Neural crest cell (in vitro differentiated cells): ENCODE results near the gene P2RX1. TPM values are rescaled to one million over a fixed set of nuclear protein-coding genes. Genes with fewer than 3 reads are reported as not detected.

Experiments
- DNase-seq: peaks from one replicate; pipeline ENCODE4 v3.0.0; 2021; ENCODE audit warnings: low read depth, mixed read lengths, low spot score
- H3K27ac Mint-ChIP-seq: one replicate; pipeline ENCODE4 v1.8.0; 2021; ENCODE audit warnings: mild to moderate bottlenecking, mixed read lengths; ENCODE audit not compliant: unreplicated experiment
- H3K27me3 Mint-ChIP-seq: 2 replicates; pipeline ENCODE4 v1.8.0; 2021; ENCODE audit warnings: low read depth, mild to moderate bottlenecking, mixed read lengths
- H3K36me3 Mint-ChIP-seq: 2 replicates; pipeline ENCODE4 v1.8.0; 2021; ENCODE audit warnings: low read depth, mild to moderate bottlenecking, mixed read lengths
- H3K4me1 Mint-ChIP-seq: 2 replicates; pipeline ENCODE4 v1.8.0; 2021; ENCODE audit warnings: mixed read lengths
- H3K4me3 Mint-ChIP-seq: one replicate; pipeline ENCODE4 v1.8.0; 2021; ENCODE audit warnings: mild to moderate bottlenecking, mixed read lengths
- H3K9me3 Mint-ChIP-seq: 2 replicates; pipeline ENCODE4 v1.8.0; 2021; ENCODE audit warnings: mixed read lengths
- CTCF ChIP-seq: fragments of 200-600 bp; sonication (generic); conservative IDR thresholded peaks from 2 replicates; pipeline ENCODE4 v1.5.0; 2021; ENCODE audit warnings: antibody characterized with exemption, mild to moderate bottlenecking
- total RNA-seq: library from RNA; stranded (reverse); gene quantifications from 2 replicates; pipeline ENCODE4 v1.2.1, GENCODE V29; 2021

The P2RX1 gene
- total RNA-seq, 1 donor from 2014 or later, result not detected

- Mint-ChIP-seq H3K9me3 (no peaks in the 10 kb centered on the region), H3K27me3 (no peaks in the 10 kb centered on the region), H3K27ac (peak overlapping the region; percentile 97), H3K36me3 (no peaks in the 10 kb centered on the region), H3K4me1 (peaks cover 8% of the 10 kb centered on the region), H3K4me3 (no peak overlapping the region)
- DNase-seq, result no peak
- no peak for TF ChIP-seq CTCF
Observed at GRCh38 chr17:3911271-3912053, 4.8 kb downstream of the P2RX1 start.

- no peaks in the 10 kb centered on the region for H3K27me3 Mint-ChIP-seq
- no peak overlapping the region for H3K4me3 Mint-ChIP-seq
- H3K27ac Mint-ChIP-seq, result no peak overlapping the region
- no peak for DNase-seq
- no peaks in the 10 kb centered on the region for H3K36me3 Mint-ChIP-seq
- no peaks in the 10 kb centered on the region for H3K9me3 Mint-ChIP-seq
- peaks cover 8% of the 10 kb centered on the region for H3K4me1 Mint-ChIP-seq
- TF ChIP-seq CTCF, result no peak
Observed at GRCh38 chr17:3910420-3911270, 5.6 kb downstream of the P2RX1 start.

- Mint-ChIP-seq H3K27me3 (no peaks in the 10 kb centered on the region), H3K4me3 (no peak overlapping the region), H3K36me3 (no peaks in the 10 kb centered on the region), H3K9me3 (no peaks in the 10 kb centered on the region), H3K27ac (no peak overlapping the region), H3K4me1 (peaks cover 8% of the 10 kb centered on the region)
- TF ChIP-seq CTCF, result no peak
- no peak for DNase-seq
Observed at GRCh38 chr17:3909257-3909656, 7.0 kb downstream of the P2RX1 start.

- H3K27ac Mint-ChIP-seq, result no peak overlapping the region
- no peak for TF ChIP-seq CTCF
- no peak overlapping the region for H3K4me3 Mint-ChIP-seq
- peaks cover 8% of the 10 kb centered on the region for H3K4me1 Mint-ChIP-seq
- DNase-seq, result no peak
- no peaks in the 10 kb centered on the region for H3K36me3 Mint-ChIP-seq
- no peaks in the 10 kb centered on the region for H3K9me3 Mint-ChIP-seq
- no peaks in the 10 kb centered on the region for H3K27me3 Mint-ChIP-seq
Observed at GRCh38 chr17:3907483-3908216, 8.6 kb downstream of the P2RX1 start.

- Mint-ChIP-seq H3K36me3 (no peaks in the 10 kb centered on the region), H3K27me3 (no peaks in the 10 kb centered on the region), H3K27ac (no peak overlapping the region), H3K9me3 (no peaks in the 10 kb centered on the region), H3K4me3 (no peak overlapping the region), H3K4me1 (peaks cover 8% of the 10 kb centered on the region)
- DNase-seq, result no peak
- no peak for TF ChIP-seq CTCF
Observed at GRCh38 chr17:3906881-3907280, 9.4 kb downstream of the P2RX1 start.
